Neural progenitor cell (in vitro differentiated cells): ENCODE data around the gene LYRM4. TPM values are rescaled to one million over a fixed set of nuclear protein-coding genes. Genes with fewer than 3 reads are reported as not detected.

Experiments
- DNase-seq: peaks from one replicate; pipeline ENCODE4 v3.0.0-alpha.2; 2016; ENCODE audit warnings: low spot score
- H2AFZ ChIP-seq: fragments of 200-600 bp; sonication (generic); replicated peaks from 2 replicates; pipeline ENCODE4 v1.6.1; 2016; ENCODE audit warnings: antibody characterized with exemption
- H3F3A ChIP-seq: fragments of 200-600 bp; sonication (generic); 2 replicates; pipeline ENCODE4 v1.6.1; 2016; ENCODE audit warnings: antibody characterized with exemption, low read depth
- H3K27ac ChIP-seq: fragments of 200-600 bp; sonication (generic); 2 replicates; pipeline ENCODE4 v1.5.1; 2016; ENCODE audit warnings: mild to moderate bottlenecking
- H3K27me3 ChIP-seq: fragments of 200-600 bp; sonication (generic); 2 replicates; pipeline ENCODE4 v1.6.1; 2016; ENCODE audit warnings: mild to moderate bottlenecking, moderate library complexity
- H3K36me3 ChIP-seq: fragments of 200-600 bp; sonication (generic); 2 replicates; pipeline ENCODE4 v1.5.1; 2016
- H3K4me1 ChIP-seq: fragments of 200-600 bp; sonication (generic); 2 replicates; pipeline ENCODE4 v1.6.1; 2016; ENCODE audit warnings: mixed run types
- H3K4me2 ChIP-seq: fragments of 200-600 bp; sonication (generic); 2 replicates; pipeline ENCODE4 v1.6.1; 2016
- H3K4me3 ChIP-seq: fragments of 200-600 bp; sonication (generic); 2 replicates; pipeline ENCODE4 v1.5.1; 2016
- H3K79me2 ChIP-seq: fragments of 200-600 bp; sonication (generic); 2 replicates; pipeline ENCODE4 v1.6.1; 2016; ENCODE audit warnings: low read depth
- H3K9ac ChIP-seq: fragments of 200-600 bp; sonication (generic); 2 replicates; pipeline ENCODE4 v1.6.1; 2016
- H3K9me3 ChIP-seq: fragments of 200-600 bp; sonication (generic); 2 replicates; pipeline ENCODE4 v1.5.1; 2016; ENCODE audit warnings: low read depth
- H4K20me1 ChIP-seq: fragments of 200-600 bp; sonication (generic); 2 replicates; pipeline ENCODE4 v1.6.1; 2016; ENCODE audit warnings: low read depth
- H3K27ac Mint-ChIP-seq: 3 replicates; pipeline ENCODE4 v1.8.0; 2021; ENCODE audit warnings: mixed read lengths
- H3K27me3 Mint-ChIP-seq: 2 replicates; pipeline ENCODE4 v1.8.0; 2022; ENCODE audit warnings: low read depth, mild to moderate bottlenecking, inconsistent platforms, moderate library complexity, mixed read lengths; ENCODE audit not compliant: insufficient read depth
- H3K36me3 Mint-ChIP-seq: 3 replicates; pipeline ENCODE4 v1.8.0; 2021; ENCODE audit warnings: mixed read lengths
- H3K4me1 Mint-ChIP-seq: 3 replicates; pipeline ENCODE4 v1.8.0; 2021; ENCODE audit warnings: mixed read lengths
- H3K4me3 Mint-ChIP-seq: 3 replicates; pipeline ENCODE4 v1.8.0; 2021; ENCODE audit warnings: mild to moderate bottlenecking, moderate library complexity, mixed read lengths
- H3K9me3 Mint-ChIP-seq: 3 replicates; pipeline ENCODE4 v1.8.0; 2020; ENCODE audit warnings: mixed read lengths
- CTCF ChIP-seq: fragments of 200-600 bp; sonication (generic); IDR thresholded peaks from 2 replicates; pipeline ENCODE4 v1.5.1; 2017; ENCODE audit warnings: antibody characterized with exemption, mild to moderate bottlenecking
- EZH2 ChIP-seq: fragments of 200-600 bp; sonication (generic); IDR thresholded peaks from 2 replicates; pipeline ENCODE4 v1.6.1; 2017; ENCODE audit warnings: antibody characterized with exemption, mild to moderate bottlenecking, moderate library complexity
- EZH2phosphoT487 ChIP-seq: fragments of 200-600 bp; sonication (generic); IDR thresholded peaks from 2 replicates; pipeline ENCODE4 v1.6.1; 2017; ENCODE audit warnings: antibody characterized with exemption
- total RNA-seq: library from RNA; depleted of rRNA; stranded (reverse); fragments of >200 nt; gene quantifications from 2 replicates; pipeline ENCODE4 v1.2.3, GENCODE V29; 2015; ENCODE audit warnings: low replicate concordance

LYRM4 gene
- total RNA-seq, 1 donor from 2014 or later, result 23.9 TPM

GRCh38 chr6:5211492-5211891, 49.3 kb downstream of the LYRM4 start:
- Histone ChIP-seq H2AFZ (no peak overlapping the region), H3K4me3 (no peak overlapping the region), H3F3A (peaks cover 4% of the 10 kb centered on the region), H3K4me1 (peaks cover 10% of the 10 kb centered on the region), H4K20me1 (peaks cover 6% of the 10 kb centered on the region), H3K9ac (no peak overlapping the region), H3K27ac (no peak overlapping the region), H3K9me3 (no peaks in the 10 kb centered on the region), H3K36me3 (no peaks in the 10 kb centered on the region), H3K79me2 (no peaks in the 10 kb centered on the region), H3K27me3 (no peaks in the 10 kb centered on the region), H3K4me2 (no peak overlapping the region)
- H3K27me3 Mint-ChIP-seq, result no peaks in the 10 kb centered on the region
- H3K9me3 Mint-ChIP-seq, result no peaks in the 10 kb centered on the region
- peaks cover 8% of the 10 kb centered on the region for H3K36me3 Mint-ChIP-seq
- no peak for DNase-seq
- TF ChIP-seq CTCF (no peak), EZH2 (no peak), EZH2phosphoT487 (no peak)
- H3K4me1 Mint-ChIP-seq, result peaks cover 10% of the 10 kb centered on the region
- no peak overlapping the region for H3K27ac Mint-ChIP-seq
- no peak overlapping the region for H3K4me3 Mint-ChIP-seq

- Mint-ChIP-seq H3K27me3 (peaks cover 3% of the 10 kb centered on the region), H3K9me3 (no peaks in the 10 kb centered on the region), H3K4me3 (no peak overlapping the region), H3K4me1 (peaks cover 30% of the 10 kb centered on the region), H3K27ac (no peak overlapping the region), H3K36me3 (peaks cover 5% of the 10 kb centered on the region)
- Histone ChIP-seq H3K9ac (no peak overlapping the region), H2AFZ (no peak overlapping the region), H3K4me2 (no peak overlapping the region), H4K20me1 (peaks cover 16% of the 10 kb centered on the region), H3K4me1 (peaks cover 40% of the 10 kb centered on the region), H3F3A (peaks cover 23% of the 10 kb centered on the region), H3K27me3 (no peaks in the 10 kb centered on the region), H3K27ac (no peak overlapping the region), H3K79me2 (no peaks in the 10 kb centered on the region), H3K9me3 (no peaks in the 10 kb centered on the region), H3K36me3 (no peaks in the 10 kb centered on the region), H3K4me3 (no peak overlapping the region)
- DNase-seq, result no peak
- TF ChIP-seq EZH2phosphoT487 (no peak), CTCF (no peak), EZH2 (no peak)
Observed at GRCh38 chr6:5208471-5208971, 52.2 kb downstream of the LYRM4 start.

GRCh38 chr6:5208057-5208456, 52.7 kb downstream of the LYRM4 start:
- peaks cover 5% of the 10 kb centered on the region for H3K36me3 Mint-ChIP-seq
- H3K4me3 Mint-ChIP-seq, result no peak overlapping the region
- Histone ChIP-seq H3K27me3 (no peaks in the 10 kb centered on the region), H3K79me2 (no peaks in the 10 kb centered on the region), H3K9ac (no peak overlapping the region), H2AFZ (no peak overlapping the region), H3K4me1 (peaks cover 43% of the 10 kb centered on the region), H3K36me3 (no peaks in the 10 kb centered on the region), H3K4me3 (no peak overlapping the region), H3F3A (peaks cover 23% of the 10 kb centered on the region), H3K9me3 (no peaks in the 10 kb centered on the region), H3K4me2 (no peak overlapping the region), H4K20me1 (peaks cover 19% of the 10 kb centered on the region), H3K27ac (no peak overlapping the region)
- peaks cover 3% of the 10 kb centered on the region for H3K27me3 Mint-ChIP-seq
- no peak for TF ChIP-seq EZH2phosphoT487
- TF ChIP-seq CTCF, result no peak
- TF ChIP-seq EZH2, result no peak
- H3K4me1 Mint-ChIP-seq, result peaks cover 34% of the 10 kb centered on the region
- H3K27ac Mint-ChIP-seq, result no peak overlapping the region
- H3K9me3 Mint-ChIP-seq, result no peaks in the 10 kb centered on the region
- DNase-seq, result no peak
